HG02623 (cell line): ENCODE data around the gene ABCC1.
A peak's percentile ranks its signal among the peaks of the same experiment; 100 is the strongest.
"Not testable (repeated sequence)": the region's sequence is repeated elsewhere in the genome, so short reads cannot be mapped to it uniquely, and the experiment has no call there.

Source experiments
- ATAC-seq: cut with Tn5 transposase; IDR thresholded peaks from one replicate; pipeline ENCODE4 v1.9.1; 2021; ENCODE audit warnings: moderate library complexity; ENCODE audit not compliant: unreplicated experiment

The ABCC1 gene

GRCh38 chr16:15946257-15947044 lies 3.0 kb upstream of the ABCC1 start:
- no peak for ATAC-seq

- no peak for ATAC-seq
These were observed 1.4 kb upstream of the ABCC1 start for GRCh38 chr16:15947983-15948509.

- peak; percentile 17 for ATAC-seq
These were observed 745 bp upstream of the ABCC1 start for GRCh38 chr16:15948532-15949209.

GRCh38 chr16:15950161-15950854 lies 892 bp downstream of the ABCC1 start:
- ATAC-seq = no peak

- no peak for ATAC-seq
These were observed 1.5 kb downstream of the ABCC1 start for GRCh38 chr16:15950869-15951268.

- ATAC-seq = no peak
These were observed 2.4 kb downstream of the ABCC1 start for GRCh38 chr16:15951852-15952251.

GRCh38 chr16:15952265-15952711 lies 2.9 kb downstream of the ABCC1 start:
- no peak for ATAC-seq

GRCh38 chr16:15953477-15953876 lies 4.1 kb downstream of the ABCC1 start:
- ATAC-seq = no peak

- ATAC-seq = no peak
These were observed 4.8 kb downstream of the ABCC1 start for GRCh38 chr16:15953929-15954813.

- no peak for ATAC-seq
These were observed 5.4 kb downstream of the ABCC1 start for GRCh38 chr16:15954814-15955151.

- ATAC-seq = no peak
These were observed 6.0 kb downstream of the ABCC1 start for GRCh38 chr16:15955425-15955824.

GRCh38 chr16:15956106-15956505 lies 6.7 kb downstream of the ABCC1 start:
- not testable (repeated sequence) for ATAC-seq

GRCh38 chr16:15958703-15959348 lies 9.4 kb downstream of the ABCC1 start:
- ATAC-seq = no peak

GRCh38 chr16:15960124-15960971 lies 10.9 kb downstream of the ABCC1 start:
- ATAC-seq = no peak

- peak; percentile 57 for ATAC-seq
These were observed 11.7 kb downstream of the ABCC1 start for GRCh38 chr16:15961060-15961511.

- peak; percentile 13 for ATAC-seq
These were observed 12.2 kb downstream of the ABCC1 start for GRCh38 chr16:15961571-15962090.

GRCh38 chr16:15963307-15963910 lies 14.0 kb downstream of the ABCC1 start:
- no peak for ATAC-seq

GRCh38 chr16:15966420-15966819 lies 17.0 kb downstream of the ABCC1 start:
- no peak for ATAC-seq
